Uterus (tissue), 4 donors: ENCODE data around the gene TSACC. TPM values are rescaled to one million over a fixed set of nuclear protein-coding genes. Genes with fewer than 3 reads are reported as not detected.

Experiments
- DNase-seq, 2 donors: peaks; one replicate each; pipeline ENCODE4 v3.0.0-alpha.2; 2019 to 2020
- H3K27ac ChIP-seq, 2 donors: fragments of 200-600 bp; sonication (generic); 1 replicate in 1 of 2; 2 replicates in 1 of 2; pipeline ENCODE4 v1.5.1; 2016 to 2018
- H3K27me3 ChIP-seq, 2 donors: fragments of 200-600 bp; sonication (generic); one replicate each; pipeline ENCODE4 v1.5.1; 2018 to 2019; ENCODE audit warnings: control low read depth in 1 of 2
- H3K36me3 ChIP-seq, 2 donors: fragments of 200-600 bp; sonication (generic); one replicate each; pipeline ENCODE4 v1.5.1; 2019; ENCODE audit warnings: control low read depth in 1 of 2
- H3K4me1 ChIP-seq, 2 donors: fragments of 200-600 bp; sonication (generic); one replicate each; pipeline ENCODE4 v1.5.1; 2018 to 2019; ENCODE audit warnings: control low read depth in 1 of 2
- H3K4me3 ChIP-seq, 2 donors: fragments of 200-600 bp; sonication (generic); 1 replicate in 1 of 2; 2 replicates in 1 of 2; pipeline ENCODE4 v1.5.1; 2018 to 2019; ENCODE audit warnings: mild to moderate bottlenecking in 1 of 2
- H3K9me3 ChIP-seq, 2 donors: fragments of 200-600 bp; sonication (generic); one replicate each; pipeline ENCODE4 v1.5.1; 2019; ENCODE audit warnings: control low read depth in 1 of 2
- CTCF ChIP-seq, 4 experiments: fragments of 200-600 bp in 2 of 4; fragments of 450-650 bp in 2 of 4; sonication (generic) in 2 of 4; IDR thresholded peaks; one replicate each; pipeline ENCODE4 v1.5.1; 2016 to 2019; ENCODE audit warnings: antibody characterized with exemption in 4 of 4, mild to moderate bottlenecking in 2 of 4, moderate library complexity in 1 of 4
- POLR2A ChIP-seq, 2 donors: fragments of 450-650 bp; IDR thresholded peaks; one replicate each; pipeline ENCODE4 v1.6.1; 2016; ENCODE audit warnings: antibody characterized with exemption in 2 of 2, mild to moderate bottlenecking in 1 of 2, moderate library complexity in 1 of 2
- intact Hi-C: fragments of 100-400 bp; cut with DNase I; formaldehyde crosslinking; loops from one replicate; pipeline ENCODE4 v1.15.1; 2023; ENCODE audit warnings: low total_unique reads
- total RNA-seq, 4 donors: library from RNA; depleted of rRNA in 3 of 4; stranded (reverse); fragments of >200 nt in 3 of 4; gene quantifications; one replicate each; pipeline versions ENCODE4 v1.1.0 to v1.2.4, GENCODE V29; 2014 to 2023
- donor health status: DM: yes; HTN: yes; CAD: no.

Gene TSACC
- total RNA-seq, 4 donors from 2014 or later: not detected

GRCh38 chr1:156357977-156358376 lies 19.7 kb downstream of the TSACC start:
- Histone ChIP-seq H3K9me3 (no peaks in the 10 kb centered on the region), H3K4me3 (no peak overlapping the region), H3K27me3 (peaks cover 5 to 13% of the 10 kb centered on the region in 2 donors), H3K27ac (no peak overlapping the region), H3K4me1 (no peaks in the 10 kb centered on the region), H3K36me3 (no peaks in the 10 kb centered on the region)
- no peak for DNase-seq
- intact Hi-C loops: no loop called here
- TF ChIP-seq CTCF (IDR thresholded peaks at IDR 0.05) (no peak), POLR2A (IDR thresholded peaks at IDR 0.05) (no peak)

GRCh38 chr1:156358641-156359040 lies 20.3 kb downstream of the TSACC start:
- no peak for TF ChIP-seq POLR2A (IDR thresholded peaks at IDR 0.05)
- no peak for TF ChIP-seq CTCF (IDR thresholded peaks at IDR 0.05)
- no peak overlapping the region for H3K4me3 ChIP-seq
- H3K4me1 ChIP-seq: no peaks in the 10 kb centered on the region
- peaks cover 5 to 13% of the 10 kb centered on the region in 2 donors for H3K27me3 ChIP-seq
- H3K27ac ChIP-seq: no peak overlapping the region
- DNase-seq: no peak
- intact Hi-C loops: no loop called here
- H3K9me3 ChIP-seq: no peaks in the 10 kb centered on the region
- no peaks in the 10 kb centered on the region for H3K36me3 ChIP-seq

DNA sequence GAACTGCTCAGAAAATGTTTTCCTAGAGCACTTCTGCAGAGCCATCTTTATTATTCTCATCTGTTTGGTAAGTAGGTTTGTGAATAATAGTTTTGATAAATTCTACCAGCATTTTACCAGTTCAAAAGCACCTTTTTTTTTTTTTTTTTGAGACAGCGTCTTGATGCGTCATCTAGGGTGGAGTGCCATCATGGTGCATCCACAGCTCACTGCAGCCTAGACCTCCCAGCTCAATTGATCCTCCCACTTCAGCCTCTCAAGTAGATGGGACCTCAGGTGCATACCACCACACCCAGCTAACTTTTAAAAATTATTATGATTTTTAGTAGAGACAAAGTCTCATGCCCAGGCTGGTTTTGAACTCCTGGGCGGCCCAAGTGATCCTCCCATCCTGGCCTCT lies 20.9 kb downstream of the TSACC start:
- intact Hi-C loops: no loop called here
- no peak overlapping the region for H3K4me3 ChIP-seq
- no peak overlapping the region for H3K27ac ChIP-seq
- peaks cover 5 to 13% of the 10 kb centered on the region in 2 donors for H3K27me3 ChIP-seq
- no peaks in the 10 kb centered on the region for H3K9me3 ChIP-seq
- no peaks in the 10 kb centered on the region for H3K4me1 ChIP-seq
- no peak for DNase-seq
- TF ChIP-seq POLR2A (IDR thresholded peaks at IDR 0.05) (no peak), CTCF (IDR thresholded peaks at IDR 0.05) (no peak)
- no peaks in the 10 kb centered on the region for H3K36me3 ChIP-seq

DNA sequence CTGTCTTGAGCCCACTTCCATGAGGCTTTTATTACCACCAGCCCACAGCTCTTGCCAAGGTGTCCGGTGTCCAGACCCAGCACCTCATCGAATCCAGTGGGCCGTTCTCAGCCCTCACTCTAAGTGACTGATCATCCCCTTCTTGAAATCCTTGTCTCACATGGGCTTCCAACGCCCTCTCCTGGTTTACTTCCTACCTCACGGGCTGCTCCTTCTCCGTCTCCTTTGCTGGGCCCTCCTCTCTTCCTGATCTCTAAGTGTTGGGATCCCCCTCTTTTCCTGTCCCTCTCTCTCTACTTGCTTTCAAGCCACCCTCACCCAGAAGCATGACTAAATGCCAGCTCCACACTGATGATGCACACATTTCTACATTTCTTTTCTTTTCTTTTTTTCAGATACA lies 21.6 kb downstream of the TSACC start:
- TF ChIP-seq POLR2A (IDR thresholded peaks at IDR 0.05) (no peak), CTCF (IDR thresholded peaks at IDR 0.05) (no peak)
- no peak overlapping the region for H3K27ac ChIP-seq
- H3K9me3 ChIP-seq: no peaks in the 10 kb centered on the region
- H3K27me3 ChIP-seq: peaks cover 5 to 13% of the 10 kb centered on the region in 2 donors
- no peak for DNase-seq
- intact Hi-C loops: no loop called here
- H3K4me3 ChIP-seq: no peak overlapping the region
- no peaks in the 10 kb centered on the region for H3K4me1 ChIP-seq
- H3K36me3 ChIP-seq: no peaks in the 10 kb centered on the region

GRCh38 chr1:156360534-156360933 lies 22.2 kb downstream of the TSACC start:
- Histone ChIP-seq H3K27me3 (peaks cover 5 to 13% of the 10 kb centered on the region in 2 donors), H3K4me1 (no peaks in the 10 kb centered on the region), H3K36me3 (no peaks in the 10 kb centered on the region), H3K9me3 (no peaks in the 10 kb centered on the region), H3K27ac (no peak overlapping the region), H3K4me3 (no peak overlapping the region)
- TF ChIP-seq POLR2A (IDR thresholded peaks at IDR 0.05): no peak
- no peak for TF ChIP-seq CTCF (IDR thresholded peaks at IDR 0.05)
- DNase-seq: no peak
- intact Hi-C loops: no loop called here
